Anterior cingulate cortex (tissue), 58 donors: Measurements from ENCODE around the gene DPY19L3.
"Not testable (repeated sequence)": the region's sequence is repeated elsewhere in the genome, so short reads cannot be mapped to it uniquely, and the experiment has no call there.

Experiments used
- DNase-seq, 58 donors: peaks; one replicate each; lab custom pipeline; 2025; lab: John Stamatoyannopoulos, UW

The DPY19L3 gene, protein sequence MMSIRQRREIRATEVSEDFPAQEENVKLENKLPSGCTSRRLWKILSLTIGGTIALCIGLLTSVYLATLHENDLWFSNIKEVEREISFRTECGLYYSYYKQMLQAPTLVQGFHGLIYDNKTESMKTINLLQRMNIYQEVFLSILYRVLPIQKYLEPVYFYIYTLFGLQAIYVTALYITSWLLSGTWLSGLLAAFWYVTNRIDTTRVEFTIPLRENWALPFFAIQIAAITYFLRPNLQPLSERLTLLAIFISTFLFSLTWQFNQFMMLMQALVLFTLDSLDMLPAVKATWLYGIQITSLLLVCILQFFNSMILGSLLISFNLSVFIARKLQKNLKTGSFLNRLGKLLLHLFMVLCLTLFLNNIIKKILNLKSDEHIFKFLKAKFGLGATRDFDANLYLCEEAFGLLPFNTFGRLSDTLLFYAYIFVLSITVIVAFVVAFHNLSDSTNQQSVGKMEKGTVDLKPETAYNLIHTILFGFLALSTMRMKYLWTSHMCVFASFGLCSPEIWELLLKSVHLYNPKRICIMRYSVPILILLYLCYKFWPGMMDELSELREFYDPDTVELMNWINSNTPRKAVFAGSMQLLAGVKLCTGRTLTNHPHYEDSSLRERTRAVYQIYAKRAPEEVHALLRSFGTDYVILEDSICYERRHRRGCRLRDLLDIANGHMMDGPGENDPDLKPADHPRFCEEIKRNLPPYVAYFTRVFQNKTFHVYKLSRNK

DNA sequence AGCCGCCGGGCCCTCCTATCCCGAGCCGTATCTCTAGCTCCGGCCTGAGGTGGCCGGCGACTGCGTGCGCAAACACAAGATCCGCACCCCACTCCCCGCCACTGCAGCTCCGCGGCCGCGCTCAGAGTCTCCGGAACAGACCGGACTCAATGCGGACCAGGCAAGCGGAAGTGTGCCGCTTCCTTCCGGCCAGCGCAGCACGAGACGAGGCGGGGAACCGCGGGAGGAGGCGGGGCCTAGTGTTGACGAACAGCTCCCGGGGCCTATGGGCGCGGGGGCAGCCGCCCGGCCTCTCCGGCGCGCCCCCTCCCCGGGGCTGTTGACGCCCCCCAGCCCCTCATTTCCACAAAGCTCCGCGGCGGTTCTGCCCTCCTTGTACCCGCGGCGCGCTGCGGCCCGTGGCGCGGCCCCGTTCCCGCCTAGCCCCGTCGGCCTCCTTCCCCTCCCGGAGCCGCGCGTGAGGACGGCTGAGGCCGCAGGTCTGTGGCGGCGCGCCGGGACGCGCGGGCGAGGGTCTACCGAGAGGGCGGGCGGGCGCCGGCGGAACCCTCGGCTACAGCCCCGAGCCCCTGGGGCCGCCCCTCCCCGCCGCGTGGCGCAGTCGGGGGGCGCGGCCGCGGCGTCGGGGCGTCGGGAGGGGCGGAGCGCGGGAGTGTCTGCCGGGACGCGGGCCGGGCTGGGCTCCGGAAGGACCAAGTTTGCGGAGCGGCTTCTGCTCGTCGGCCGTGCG lies at the start of gene DPY19L3:
DPY19L3 (plus strand) TSS at position 340 of the 730 bp plus-strand sequence. CDS start 2,484 bp downstream, outside the sequence.
- peak; percentile 58 to 98 (median 92) for DNase-seq

DNA sequence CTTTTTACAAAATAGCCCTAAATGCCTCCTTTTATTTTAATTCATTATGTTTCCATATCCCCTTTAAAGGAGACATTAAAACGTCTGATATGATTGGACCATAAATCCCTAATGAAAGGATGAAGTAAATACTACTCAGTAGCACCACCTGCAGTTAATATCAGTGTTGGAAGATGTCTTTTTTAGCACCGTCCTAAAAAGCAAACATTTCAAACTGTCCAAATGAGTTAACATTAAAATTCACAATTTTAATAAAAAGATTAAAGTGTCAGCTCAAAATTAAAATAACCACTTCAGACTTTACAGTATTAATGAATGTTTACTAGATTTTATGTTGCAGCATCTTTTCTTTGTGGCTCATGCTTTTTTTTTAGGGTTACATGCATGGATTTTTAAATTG lies 47.9 kb upstream of the DPY19L3 start:
- DNase-seq: no peak

DNA sequence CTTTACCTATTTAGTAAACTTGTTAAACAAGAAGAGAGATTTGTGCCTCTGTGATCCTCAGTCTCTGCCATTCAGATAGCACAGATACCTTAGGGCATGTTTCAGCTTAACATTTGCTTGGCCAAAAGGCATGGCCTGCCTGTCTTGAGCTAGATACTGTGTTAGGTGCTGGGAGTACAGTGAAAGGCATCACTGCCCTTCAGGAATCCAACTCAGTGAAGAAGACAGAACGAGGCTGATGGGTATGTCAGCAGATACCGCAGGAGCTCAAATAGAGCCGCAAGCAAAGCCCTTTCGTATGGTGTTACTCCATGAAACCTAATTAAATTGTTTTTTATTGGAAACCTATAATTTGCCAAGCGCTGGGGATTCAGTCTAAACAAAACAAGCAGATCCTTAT lies 47.2 kb upstream of the DPY19L3 start:
- DNase-seq: no peak

DNA sequence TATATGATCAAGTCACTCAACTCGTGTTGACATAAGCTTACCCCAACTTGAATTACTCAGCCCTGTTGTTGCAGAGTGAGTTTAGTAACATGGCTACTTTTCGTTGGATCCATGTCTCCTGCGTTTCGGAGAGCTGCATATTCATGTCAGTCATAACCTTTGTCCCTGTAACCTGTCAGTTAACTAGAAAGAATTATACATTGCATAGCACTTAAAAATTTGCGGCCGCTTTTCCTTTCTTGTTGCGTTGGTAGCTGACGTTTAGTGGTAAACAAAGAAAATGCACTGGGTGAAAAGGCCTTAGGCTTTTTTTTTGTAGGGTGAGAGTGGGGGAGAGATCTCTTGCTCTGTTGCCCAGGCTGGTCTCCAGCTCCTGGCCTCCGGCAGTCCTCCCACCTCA lies 46.0 kb upstream of the DPY19L3 start:
- no peak for DNase-seq

DNA sequence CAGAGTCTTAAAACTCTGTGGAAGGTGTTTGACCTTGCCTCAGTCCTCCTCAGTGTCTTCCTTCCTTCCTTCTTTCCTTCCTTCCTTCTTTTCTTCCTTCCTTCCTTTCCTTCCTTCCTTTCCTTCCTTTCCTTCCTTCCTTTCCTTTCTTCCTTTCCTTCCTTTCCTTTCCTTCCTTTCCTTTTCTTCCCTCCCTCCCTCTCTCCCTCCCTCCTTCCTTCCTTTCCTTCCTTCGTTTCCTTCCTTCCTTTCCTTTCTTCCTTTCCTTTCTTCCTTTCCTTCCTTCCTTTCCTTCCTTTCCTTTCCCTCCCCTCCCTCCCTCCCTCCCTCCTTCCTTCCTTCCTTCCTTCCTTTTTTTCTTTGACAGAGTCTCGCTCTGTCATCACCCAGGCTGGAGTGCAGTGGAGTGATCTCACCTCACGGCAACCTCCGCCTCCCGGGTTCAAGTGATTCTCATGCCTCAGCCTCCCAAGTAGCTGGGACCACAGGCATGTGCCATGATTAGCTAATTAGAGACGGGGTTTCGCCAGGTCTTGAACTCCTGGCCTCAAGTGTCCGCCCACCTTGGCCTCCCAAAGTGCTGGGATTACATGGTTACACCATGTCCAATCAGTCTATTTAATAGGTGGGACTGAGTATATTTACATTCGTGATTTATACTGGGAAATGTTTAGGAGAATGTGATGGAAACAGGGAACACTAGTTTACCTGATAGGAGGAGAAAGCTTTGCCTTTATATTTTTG lies 43.8 kb upstream of the DPY19L3 start:
- no peak for DNase-seq

DNA sequence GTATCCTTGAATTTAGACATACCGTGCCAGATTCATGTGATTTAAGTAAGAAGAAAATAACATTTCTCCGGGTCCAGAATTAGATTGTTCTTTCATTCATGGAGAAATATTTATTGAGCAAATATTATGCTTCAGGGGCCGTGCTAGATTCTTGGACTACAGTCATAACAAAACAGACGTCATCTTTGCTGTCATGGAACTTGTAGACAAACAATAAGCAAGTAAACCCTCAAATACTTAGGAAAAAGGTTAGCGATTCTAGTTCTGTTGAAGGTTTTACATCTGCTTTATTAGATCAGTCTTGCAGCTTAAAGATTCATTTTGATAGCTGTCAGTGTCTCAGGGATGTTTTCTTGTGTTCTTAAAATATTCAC lies 43.3 kb upstream of the DPY19L3 start:
- DNase-seq: no peak

DNA sequence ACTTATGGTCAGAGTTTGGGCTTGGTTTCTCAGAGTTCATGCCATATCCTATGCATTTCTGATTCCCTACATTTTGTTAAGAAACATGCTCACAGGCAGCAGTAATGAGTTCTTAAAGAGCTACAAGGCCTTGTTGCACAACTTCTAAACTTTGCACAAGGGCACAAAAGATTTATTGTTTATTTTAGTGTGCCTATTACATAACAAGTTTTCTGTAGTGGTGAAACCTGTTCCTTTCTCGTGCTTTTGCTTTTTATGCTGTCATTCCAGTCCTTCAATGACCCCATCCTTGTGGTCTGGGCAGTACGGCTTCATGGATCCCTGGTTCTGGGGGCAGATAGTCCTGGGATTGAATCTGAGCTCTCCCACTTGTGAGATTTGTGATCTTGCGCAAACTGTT lies 42.4 kb upstream of the DPY19L3 start:
- peak in 3 of 58 donors; percentile 4 to 26 (median 4) for DNase-seq

DNA sequence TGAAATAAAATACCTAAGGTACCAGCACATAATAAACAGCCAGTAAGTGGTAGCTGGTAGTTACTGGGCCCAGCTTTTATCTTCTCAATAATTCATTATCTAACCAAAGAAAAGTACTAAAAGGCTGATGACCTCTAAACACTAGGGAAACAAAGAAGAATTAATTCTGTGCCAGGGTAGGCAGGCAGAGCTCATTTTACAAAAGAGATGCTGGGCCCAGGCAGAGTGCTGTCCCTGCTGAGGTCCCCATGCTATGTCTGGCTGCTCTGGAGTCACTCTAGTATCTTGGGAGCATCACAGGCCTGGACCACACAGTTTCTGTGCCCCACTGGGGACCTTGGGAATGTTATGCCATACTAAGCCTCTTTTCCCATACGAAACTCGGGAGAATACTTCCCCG lies 41.9 kb upstream of the DPY19L3 start:
- peak in 8 of 58 donors; percentile 8 to 40 (median 20) for DNase-seq

DNA sequence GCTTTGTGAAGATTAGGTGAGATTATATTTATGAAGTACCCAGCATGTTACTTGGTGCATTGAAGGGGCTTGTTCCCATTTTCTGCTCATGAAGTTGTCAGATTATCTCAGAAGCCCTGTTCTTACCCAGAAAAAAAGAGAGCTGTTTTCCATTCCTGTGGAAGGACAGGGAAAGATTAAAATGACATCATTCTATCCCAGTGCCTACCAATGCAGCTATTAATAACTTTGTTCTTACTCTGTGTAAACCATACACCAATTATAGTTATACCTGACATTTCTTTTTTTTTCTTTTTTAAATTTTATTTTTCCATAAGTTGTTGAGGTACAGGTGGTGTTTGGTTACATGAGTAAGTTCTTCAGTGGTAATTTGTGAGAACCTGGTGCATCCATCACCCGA lies 41.5 kb upstream of the DPY19L3 start:
- DNase-seq: no peak

DNA sequence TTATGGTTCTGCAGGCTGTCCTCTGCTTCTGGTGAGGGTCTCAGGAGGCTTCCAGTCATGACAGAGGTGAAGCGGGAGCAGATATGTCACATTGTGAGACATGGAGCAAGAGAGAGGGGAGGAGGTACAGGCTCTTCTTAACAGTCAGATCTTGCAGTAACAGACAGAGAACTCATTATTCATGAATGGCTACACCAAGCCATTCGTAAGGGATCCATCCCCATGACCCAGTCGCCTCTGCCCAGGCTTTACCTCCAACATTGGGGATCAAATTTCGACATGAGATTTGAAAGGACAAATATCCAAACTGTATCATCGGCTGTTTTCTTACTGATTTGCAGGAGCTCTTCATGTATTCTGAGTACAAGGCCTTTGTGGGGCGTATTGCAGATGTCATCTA lies 38.5 kb upstream of the DPY19L3 start:
- no peak for DNase-seq

DNA sequence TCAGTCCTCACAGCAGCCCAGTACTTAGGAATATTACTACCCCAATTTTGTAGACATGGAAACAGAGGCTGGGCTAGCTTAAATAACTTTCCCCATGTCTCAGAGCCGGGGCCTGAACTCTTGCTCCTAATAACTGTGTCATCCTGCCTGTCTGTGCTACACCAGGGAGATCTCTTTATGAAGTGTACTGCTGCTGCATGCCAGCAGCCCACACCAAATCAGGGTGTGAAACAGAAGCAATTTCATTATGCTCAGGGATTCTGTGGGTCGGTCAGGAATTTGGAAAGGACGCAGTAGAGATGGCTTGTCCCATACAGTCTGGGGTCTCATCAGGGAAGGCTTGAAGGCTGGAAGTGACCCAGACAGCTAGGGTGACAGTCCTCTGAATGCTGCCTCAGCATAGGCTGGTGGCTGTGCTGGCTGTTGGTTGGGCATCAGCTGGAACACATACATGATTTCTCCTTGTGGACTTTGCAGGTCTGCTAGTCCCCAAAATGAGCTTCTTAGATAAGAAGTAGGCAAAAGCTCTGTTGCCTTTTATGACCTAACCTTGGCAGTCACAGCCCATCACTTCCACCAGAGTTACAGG lies 37.5 kb upstream of the DPY19L3 start:
- DNase-seq: no peak

DNA sequence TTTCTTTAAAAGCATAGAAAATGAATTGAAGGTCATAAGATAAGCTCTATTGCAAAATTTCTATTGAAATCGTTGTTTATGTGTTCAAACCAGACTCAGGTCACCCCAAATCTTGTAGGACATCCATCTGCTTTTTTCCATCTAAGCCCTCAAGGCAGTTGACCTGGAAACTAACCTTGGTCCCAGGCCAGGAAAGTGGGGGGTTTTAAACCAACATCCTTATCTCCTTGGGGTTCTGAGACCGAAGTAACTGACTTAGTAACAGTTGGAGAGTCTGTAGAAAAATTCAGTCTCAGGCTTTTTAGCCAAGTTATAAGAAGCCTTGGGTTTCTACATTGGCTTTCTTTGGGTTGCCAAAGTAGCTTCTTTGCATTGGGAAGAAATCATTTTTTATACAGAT lies 36.8 kb upstream of the DPY19L3 start:
- no peak for DNase-seq

DNA sequence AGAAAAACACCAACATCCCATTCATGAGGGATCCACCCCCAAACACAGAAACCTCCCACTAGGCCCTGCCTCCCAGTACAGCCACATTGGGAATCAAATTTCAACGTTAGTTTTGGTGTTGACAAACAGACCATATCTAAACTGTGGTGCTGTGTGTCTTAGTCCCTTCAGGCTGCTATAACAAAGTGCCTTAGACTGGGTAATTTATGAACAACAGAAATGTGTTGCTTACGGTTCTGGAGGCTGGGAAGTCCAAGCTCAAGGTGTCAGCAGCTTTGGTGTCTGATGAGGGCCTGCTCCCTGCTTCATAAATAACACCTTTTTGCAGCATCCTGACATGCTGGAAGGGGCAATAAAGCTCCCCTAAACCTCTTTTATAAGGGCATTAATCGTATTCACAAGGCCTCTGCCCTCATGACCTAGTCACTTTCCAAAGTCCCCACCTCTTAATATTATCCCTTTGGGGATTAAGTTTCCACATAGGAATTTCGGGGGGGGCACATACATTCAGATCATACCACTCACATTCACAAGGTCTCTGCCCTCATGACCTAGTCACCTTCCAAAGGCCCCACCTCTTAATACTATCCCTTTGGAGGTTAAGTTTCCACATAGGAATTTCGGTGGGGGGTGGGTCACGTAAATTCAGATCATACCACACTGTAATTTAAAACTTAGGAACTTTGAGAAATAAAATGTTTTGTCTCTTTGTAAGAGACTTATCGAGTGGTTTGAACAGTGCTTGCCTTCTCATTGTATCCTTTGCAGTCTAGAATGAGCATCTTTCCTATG lies 32.6 kb upstream of the DPY19L3 start:
- DNase-seq: no peak

DNA sequence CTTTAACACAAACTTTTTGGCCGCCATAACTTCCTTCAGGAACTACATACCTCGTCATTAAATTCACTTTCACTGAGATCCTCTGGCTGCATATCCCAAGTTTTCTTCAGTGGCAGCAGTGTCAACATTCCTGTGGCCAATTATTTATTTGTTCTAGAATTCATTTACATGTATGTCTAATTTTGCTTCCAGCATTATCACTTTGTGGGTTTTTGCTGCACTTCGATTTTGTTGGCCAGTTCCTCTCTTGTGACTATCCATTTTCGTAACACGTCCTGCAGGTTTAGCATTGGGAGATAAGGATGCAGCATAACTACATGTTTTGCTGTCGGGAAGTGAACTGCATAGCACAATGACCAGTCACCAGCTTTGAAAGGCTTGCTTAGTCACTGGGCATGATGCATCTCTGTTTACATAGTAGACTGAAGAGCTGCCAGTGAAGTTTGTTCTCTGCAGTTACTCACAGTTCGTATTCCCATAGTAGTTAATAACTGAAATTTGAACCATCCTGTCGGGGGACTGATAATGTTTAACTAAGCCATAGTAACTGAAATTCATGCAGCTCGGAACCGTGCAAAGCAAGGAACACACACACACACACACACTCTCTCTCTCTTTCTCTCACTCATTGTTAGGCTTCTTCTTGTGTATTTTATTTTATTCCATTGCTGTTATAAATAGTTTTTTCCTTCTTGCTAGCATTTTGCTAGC lies 31.8 kb upstream of the DPY19L3 start:
- DNase-seq: peak in 9 of 58 donors; percentile 4 to 61 (median 24)

DNA sequence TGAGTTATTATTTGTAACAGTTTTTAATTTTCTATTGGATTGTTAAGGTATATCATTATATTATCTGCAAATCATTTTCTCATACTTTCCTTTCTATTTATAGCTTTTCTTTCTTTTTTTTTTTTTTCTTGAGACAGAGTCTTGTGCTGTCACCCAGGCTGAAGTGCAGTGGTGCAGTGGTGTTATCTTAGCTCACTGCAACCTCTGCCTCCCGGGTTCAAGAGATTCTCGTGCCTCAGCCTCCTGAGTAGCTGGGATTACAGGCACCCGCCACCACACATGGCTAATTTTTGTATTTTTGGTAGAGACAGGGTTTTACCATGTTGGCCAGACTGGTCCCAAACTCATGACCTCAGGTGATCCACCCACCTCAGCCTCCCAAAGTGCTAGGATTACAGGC lies 31.2 kb upstream of the DPY19L3 start:
- DNase-seq: not testable (repeated sequence)

DNA sequence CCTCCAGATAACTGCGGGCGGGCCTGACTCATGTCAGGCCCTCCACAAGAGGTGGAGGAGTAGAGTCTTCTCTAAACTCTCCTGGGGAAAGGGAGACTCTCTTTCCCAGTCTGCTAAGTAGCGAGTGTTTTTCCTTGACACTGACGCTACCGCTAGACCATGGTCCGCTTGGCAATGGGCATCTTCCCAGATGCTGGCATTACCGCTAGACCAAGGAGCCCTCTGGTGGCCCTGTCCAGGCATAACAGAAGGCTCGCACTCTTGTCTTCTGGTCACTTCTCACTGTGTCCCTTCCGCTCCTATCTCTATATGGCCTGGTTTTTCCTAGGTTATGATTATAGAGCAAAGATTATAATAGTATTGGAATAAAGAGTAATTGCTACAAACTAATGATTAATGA lies 28.5 kb upstream of the DPY19L3 start:
- peak in 5 of 58 donors; percentile 2 to 16 (median 5) for DNase-seq

DNA sequence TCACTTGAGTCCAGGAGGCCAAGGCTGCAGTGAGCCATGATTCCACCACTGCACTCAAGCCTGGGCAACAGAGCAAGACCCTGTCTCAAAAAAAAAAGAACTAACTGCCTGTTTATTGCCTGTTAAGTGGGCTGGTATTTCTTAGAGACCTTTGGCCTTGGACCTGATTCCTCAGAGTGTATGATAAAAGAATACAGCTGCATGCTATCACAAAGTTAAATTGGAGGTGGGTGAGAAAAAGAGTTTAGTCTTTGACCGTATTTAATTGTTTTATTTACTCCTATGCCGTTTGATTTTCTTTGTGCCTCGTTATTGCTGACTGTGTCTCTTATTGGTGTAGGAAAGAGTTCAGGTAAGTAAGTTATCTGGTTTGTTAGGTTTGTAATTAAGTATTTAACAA lies 25.3 kb upstream of the DPY19L3 start:
- DNase-seq: no peak

DNA sequence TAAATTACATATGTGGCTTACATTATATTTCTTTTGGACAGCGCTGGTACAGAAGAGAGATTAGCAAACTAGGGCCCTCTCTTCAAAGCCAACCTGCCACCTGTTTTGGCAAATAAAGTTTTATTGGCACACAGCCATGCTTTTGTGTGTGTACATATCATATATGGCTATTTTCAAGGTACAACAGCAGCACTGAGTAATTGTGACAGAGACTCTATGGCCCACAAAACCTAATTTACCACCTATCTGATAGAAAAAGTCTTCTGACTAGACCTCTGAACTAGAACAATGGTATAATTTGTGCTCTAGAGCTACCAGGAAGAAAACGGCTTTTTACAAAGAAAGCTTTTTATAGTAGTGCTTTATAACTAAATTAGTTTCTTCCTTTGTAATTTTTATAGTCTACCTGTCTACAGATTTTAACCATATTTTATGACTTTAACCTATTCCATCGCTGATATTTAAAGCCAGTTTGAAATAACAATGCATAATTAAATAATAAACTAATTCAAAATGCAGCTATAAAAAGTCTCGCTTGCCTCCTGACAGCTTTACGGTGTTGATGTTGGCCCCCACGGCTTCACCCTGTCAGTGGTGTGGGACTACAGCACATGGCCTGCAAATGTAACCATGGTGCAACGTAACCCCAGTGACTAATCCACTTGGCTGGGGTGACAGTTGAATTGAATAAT lies 17.7 kb upstream of the DPY19L3 start:
- no peak for DNase-seq
